ENCODE data around the gene MAP7D1. TPM values are rescaled to one million over a fixed set of nuclear protein-coding genes. Genes with fewer than 3 reads are reported as not detected.

Gene MAP7D1
- total and polyA plus RNA-seq, 2 donors (not counting 3 experiments of a cell fraction or from before 2014, with no cell fraction given): 69.7 to 193 TPM

DNA sequence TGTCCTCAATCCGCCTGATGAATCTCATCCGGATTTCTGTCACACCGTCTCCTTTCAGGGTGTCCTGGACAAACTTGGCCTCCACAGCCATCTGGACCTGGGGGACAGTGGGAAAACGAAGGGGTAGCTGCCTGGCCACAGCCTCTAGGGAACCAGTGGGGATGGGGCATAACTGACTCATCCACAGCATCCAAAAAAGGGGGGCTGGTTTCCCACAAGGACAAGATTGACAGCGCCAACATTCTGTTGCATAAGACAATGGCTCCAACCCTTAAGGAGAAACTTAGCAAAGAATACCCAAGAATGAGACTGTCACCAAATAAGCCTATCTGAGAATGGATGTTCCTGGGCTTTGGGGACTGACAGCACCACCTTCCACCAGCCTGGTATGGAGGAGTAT is 18.7 kb upstream of the MAP7D1 start:
- Histone ChIP-seq H3K4me2 (ENCODE audit: insufficient read depth, low read length) (no peak overlapping the region), H3K9me1 (replicated peaks; ENCODE audit: control insufficient read depth, extremely low read depth, insufficient read depth, low read length) (no peaks in the 10 kb centered on the region), H2AFZ (ENCODE audit: low read depth, low read length) (no peak overlapping the region), H3K27me3 (ENCODE audit: control insufficient read depth in 2 of 2, insufficient read depth in 2 of 2, low read length in 2 of 2) (no peaks in the 10 kb centered on the region), H3K4me1 (ENCODE audit: control insufficient read depth, extremely low read depth, insufficient read depth, low read length) (peaks cover 46% of the 10 kb centered on the region), H3K27ac (ENCODE audit: insufficient read depth, low read depth, low read length) (peak overlapping the region; percentile 95), H4K20me1 (replicated peaks; ENCODE audit: control insufficient read depth, extremely low read depth, insufficient read depth, low read length) (no peaks in the 10 kb centered on the region), H3K4me3 (replicated peaks in 1 of 3; ENCODE audit: insufficient read depth in 1 of 3, low read depth in 1 of 3, low read length in 3 of 3) (no peak overlapping the region), H3K36me3 (ENCODE audit: control insufficient read depth in 2 of 2, extremely low read depth in 1 of 2, insufficient read depth in 2 of 2, low read length in 2 of 2) (peaks cover 4 to 11% of the 10 kb centered on the region in 2 experiments), H3K9me3 (replicated peaks; ENCODE audit: control insufficient read depth, insufficient read depth, low read length) (no peaks in the 10 kb centered on the region), H3K79me2 (ENCODE audit: control insufficient read depth, insufficient read depth, low read length) (peaks cover 16% of the 10 kb centered on the region), H3K9ac (replicated peaks; ENCODE audit: extremely low read depth, insufficient read depth, low read length) (no peak overlapping the region)
- FAIRE-seq (no peak), DNase-seq (ENCODE audit: low read depth, low spot score) (no peak)
- dilution Hi-C loops (cut with MboI; ENCODE audit: extremely low pct_ligation_motif_present, low sequenced_read_pairs) (no loop called here), intact Hi-C loops (cut with micrococcal nuclease) (no loop called here)
- no peak for TF ChIP-seq MYC (IDR thresholded peaks at IDR 0.05; ENCODE audit: low read depth, low read length)
- no peak for TF ChIP-seq MAX (IDR thresholded peaks at IDR 0.05; ENCODE audit: insufficient read depth, insufficient read length)
- TF ChIP-seq JUN (IDR thresholded peaks at IDR 0.05; ENCODE audit: borderline replicate concordance, insufficient read depth, insufficient read length, low read depth): no peak
- TF ChIP-seq, protein P1, sequence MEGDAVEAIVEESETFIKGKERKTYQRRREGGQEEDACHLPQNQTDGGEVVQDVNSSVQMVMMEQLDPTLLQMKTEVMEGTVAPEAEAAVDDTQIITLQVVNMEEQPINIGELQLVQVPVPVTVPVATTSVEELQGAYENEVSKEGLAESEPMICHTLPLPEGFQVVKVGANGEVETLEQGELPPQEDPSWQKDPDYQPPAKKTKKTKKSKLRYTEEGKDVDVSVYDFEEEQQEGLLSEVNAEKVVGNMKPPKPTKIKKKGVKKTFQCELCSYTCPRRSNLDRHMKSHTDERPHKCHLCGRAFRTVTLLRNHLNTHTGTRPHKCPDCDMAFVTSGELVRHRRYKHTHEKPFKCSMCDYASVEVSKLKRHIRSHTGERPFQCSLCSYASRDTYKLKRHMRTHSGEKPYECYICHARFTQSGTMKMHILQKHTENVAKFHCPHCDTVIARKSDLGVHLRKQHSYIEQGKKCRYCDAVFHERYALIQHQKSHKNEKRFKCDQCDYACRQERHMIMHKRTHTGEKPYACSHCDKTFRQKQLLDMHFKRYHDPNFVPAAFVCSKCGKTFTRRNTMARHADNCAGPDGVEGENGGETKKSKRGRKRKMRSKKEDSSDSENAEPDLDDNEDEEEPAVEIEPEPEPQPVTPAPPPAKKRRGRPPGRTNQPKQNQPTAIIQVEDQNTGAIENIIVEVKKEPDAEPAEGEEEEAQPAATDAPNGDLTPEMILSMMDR (IDR thresholded peaks at IDR 0.05; ENCODE audit: extremely low read depth in 1 of 2, insufficient read depth in 1 of 2, low read depth in 1 of 2, low read length in 2 of 2): no peak
- TF ChIP-seq POLR2AphosphoS5 (IDR thresholded peaks at IDR 0.05; ENCODE audit: insufficient read depth, low read depth, low read length): no peak
- TF ChIP-seq GATA2 (IDR thresholded peaks at IDR 0.05; ENCODE audit: insufficient read depth, insufficient read length, low read depth, low read length): no peak
- no peak for TF ChIP-seq POLR2A (IDR thresholded peaks at IDR 0.05; ENCODE audit: low read depth, low read length)
- no peak for TF ChIP-seq FOS (IDR thresholded peaks at IDR 0.05; ENCODE audit: borderline replicate concordance, insufficient read depth, low read length)
- no peak for TF ChIP-seq EZH2 (IDR thresholded peaks at IDR 0.05; ENCODE audit: borderline replicate concordance, low read depth, low read length, severe bottlenecking)
- BruUV-seq (replicated peaks): no TSS peak
- ChIA-PET CTCF (interaction anchor here (4.2 to 5.7 kb wide), 3 partner anchors 12 to 51 kb away, joined by 37 to 233 read pairs (median 38); partner anchors contain the start of gene TRAPPC3), POLR2A (no interaction called here)
